Right renal pelvis (tissue), 4 donors: ENCODE data around the gene PHC3. TPM values are rescaled to one million over a fixed set of nuclear protein-coding genes. Genes with fewer than 3 reads are reported as not detected.

Experiments
- DNase-seq, 4 donors: peaks; one replicate each; pipeline ENCODE4 v3.0.0-alpha.2; 2013; ENCODE audit warnings: low read depth in 4 of 4, low spot score in 3 of 4, missing footprints in 1 of 4
- polyA plus RNA-seq, 4 donors: library from polyadenylated mRNA; unstranded; fragments of 120-200 nt; gene quantifications; one replicate each; pipeline ENCODE4 v1.2.1, GENCODE V29; 2013; ENCODE audit not compliant: insufficient read length in 4 of 4

The PHC3 gene
- polyA plus RNA-seq, 4 donors, result 22.3 to 33.3 (median 27.6) TPM

DNA sequence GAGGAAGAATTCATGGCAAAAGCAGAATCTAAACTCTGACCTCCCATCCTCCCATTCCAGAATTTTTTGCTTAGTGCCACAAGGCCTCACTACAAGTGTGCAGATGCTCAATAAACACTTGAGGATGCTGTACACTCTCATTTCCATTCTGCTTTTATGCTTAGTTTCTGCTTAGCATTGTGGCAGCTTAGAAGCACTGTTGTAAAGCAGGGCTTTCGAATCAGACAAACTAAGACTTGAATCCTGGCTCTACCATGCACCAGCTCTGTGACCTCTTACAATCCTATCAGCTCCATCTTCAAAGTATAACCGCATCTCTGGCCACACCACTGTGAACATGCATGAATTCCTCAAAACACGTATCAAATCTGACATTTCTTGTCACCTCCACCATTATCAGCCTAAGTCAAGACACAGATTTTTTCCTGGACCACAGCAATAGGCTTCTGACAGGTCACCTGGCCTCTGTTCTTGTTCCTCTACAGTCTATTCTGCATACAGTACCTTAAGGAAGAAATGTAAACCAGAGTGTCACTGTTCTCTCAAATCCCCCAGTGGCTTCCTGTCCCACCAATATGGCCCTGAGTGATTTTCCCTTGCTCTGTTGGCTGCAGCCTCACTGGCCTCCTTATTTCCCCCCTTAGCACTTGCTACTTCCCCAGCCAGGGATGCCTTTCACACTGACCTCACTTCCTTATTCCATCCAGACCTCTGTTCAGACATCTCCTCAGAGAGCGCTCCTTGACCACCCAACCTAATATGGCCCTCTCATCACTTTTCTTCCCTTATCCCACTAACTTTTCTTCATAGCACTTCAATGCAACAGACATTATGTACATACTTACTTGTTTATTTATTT is 8.1 kb upstream of the PHC3 start:
- no peak for DNase-seq

DNA sequence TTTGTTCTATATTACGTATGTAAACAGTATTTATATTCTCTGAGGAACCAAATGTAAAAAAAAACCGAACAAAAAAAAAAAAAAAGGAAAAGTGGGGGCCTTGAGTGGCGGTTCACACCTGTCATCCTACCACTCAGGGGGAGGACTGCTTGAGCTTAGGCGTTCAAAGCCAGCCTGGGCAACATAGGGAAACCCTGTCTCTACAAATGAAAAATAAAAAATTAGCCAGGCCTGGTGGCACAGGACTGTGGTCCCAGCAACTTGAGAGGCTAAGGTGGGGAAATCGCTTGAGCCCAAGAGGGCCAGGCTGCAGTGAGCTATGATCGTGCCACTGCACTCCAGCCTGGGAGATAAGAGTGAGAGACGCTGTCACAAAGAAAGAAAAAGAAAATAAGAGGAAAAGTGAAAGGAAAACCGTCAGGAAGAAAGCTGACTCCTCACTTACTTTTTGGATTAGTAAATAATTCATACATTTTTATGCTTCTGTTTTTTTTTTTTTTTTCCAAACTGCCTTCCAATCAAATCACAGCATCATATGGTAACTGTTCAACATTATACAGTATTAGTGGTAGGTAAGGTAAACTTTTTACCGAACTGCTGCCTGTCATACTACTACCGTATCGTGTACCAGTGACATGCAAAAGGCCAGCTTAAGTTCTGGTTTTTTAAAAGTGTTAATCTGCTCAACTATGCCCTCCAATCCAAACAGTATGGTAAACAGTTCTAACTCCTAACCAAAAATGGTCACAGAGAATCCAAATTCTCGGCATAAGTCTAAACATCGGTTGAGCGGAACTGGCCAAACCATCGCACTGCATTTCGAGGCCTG is 1.2 kb downstream of the PHC3 start:
- peak in 1 of 4 donors; percentile 10 for DNase-seq

DNA sequence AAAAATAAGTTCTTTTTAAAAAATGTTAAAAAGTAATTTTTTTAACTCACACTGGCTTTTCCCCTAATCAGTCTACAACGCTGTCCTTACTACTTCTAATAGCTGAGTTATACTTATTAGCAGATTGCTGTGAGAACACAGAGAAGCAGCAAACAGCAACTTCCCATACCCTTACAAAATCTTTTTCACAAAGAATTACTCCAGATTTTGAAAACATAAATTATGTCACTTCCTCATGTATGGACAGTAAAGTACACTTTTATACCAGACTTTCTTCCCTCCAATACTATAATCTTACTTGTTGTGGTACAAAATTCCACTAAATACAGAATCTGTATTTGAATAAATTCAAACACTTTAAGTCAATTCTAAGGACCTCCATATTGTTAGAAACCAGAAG is 2.1 kb downstream of the PHC3 start:
- DNase-seq, result no peak

- DNase-seq, result no peak
These were observed 2.9 kb downstream of the PHC3 start for GRCh38 chr3:170178651-170179050.

- no peak for DNase-seq
These were observed 10.0 kb downstream of the PHC3 start for GRCh38 chr3:170171563-170171962.

DNA sequence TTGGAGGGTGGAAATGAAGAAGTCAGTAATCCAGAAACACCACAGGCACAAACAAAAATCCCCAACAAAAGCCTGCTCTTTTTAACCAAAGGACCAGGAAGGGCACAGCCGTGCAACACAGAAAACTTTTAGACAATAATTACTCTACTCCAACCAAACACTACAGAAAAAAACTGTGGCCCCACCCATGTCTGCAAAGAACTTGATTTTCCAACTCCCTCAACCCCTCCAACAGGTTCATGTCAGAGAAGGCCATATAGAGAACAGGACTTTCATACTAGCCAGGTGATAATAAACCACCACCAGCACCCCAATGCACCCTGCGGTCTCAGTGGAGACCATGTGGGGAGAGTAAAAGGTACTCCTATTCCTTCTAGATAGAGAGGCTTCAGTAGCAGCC is 16.8 kb downstream of the PHC3 start:
- DNase-seq, result no peak

DNA sequence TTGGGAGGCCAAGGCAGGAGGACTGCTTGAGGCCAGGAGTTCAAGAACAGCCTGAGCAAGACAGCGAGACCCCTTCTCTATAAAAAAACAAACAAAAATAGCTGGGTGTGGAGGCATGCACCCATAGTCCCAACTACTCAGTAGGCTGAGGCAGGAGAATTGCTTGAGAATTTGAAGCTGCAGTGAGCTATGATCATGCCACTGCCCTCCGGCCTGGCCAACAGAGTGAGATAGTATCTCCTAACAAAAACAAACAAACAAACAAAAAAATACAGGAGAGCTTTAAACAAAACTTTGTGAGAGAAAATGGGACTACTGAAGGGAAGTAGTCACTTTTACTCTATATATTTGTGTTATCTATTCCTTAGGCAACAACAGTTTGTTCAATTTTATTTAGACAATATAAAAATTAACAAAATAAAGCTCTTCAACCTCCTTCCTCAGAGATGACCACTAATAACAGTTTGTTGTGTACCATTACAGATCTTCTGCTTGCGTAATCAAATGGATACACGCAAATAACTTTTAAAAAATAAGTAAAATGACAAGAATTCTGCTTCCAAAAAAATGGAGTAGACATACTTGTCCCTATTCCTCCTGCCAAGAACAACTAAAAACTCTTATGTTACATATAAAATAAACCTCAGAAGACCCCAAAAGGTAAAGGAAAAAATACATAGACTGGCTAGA is 17.4 kb downstream of the PHC3 start:
- no peak for DNase-seq

- DNase-seq, result no peak
These were observed 18.9 kb downstream of the PHC3 start for GRCh38 chr3:170162630-170163029.

- DNase-seq, result no peak
These were observed 19.5 kb downstream of the PHC3 start for GRCh38 chr3:170162052-170162451.

- no peak for DNase-seq
These were observed 21.6 kb downstream of the PHC3 start for GRCh38 chr3:170159933-170160332.

GRCh38 chr3:170159459-170159858 is 22.1 kb downstream of the PHC3 start:
- no peak for DNase-seq

DNA sequence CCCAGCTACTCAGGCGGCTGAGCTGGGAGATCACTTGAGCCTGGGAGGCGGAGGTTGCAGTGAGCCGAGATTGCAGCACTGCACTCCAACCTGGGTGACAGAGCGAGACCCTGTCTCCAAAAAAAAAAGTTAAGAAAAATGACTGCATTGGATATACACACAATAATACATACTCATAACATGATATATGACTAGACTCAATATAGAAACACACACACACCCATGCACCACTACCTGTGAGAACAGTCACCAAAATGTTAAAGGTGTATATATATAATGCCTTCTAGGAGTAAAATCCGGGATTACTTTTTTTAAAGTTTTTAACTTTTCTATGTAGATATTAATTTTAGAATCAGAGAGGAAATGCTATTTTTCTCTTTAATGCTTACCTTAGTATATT is 25.9 kb downstream of the PHC3 start:
- DNase-seq, result no peak

GRCh38 chr3:170154569-170155143 is 26.9 kb downstream of the PHC3 start:
- DNase-seq, result no peak

DNA sequence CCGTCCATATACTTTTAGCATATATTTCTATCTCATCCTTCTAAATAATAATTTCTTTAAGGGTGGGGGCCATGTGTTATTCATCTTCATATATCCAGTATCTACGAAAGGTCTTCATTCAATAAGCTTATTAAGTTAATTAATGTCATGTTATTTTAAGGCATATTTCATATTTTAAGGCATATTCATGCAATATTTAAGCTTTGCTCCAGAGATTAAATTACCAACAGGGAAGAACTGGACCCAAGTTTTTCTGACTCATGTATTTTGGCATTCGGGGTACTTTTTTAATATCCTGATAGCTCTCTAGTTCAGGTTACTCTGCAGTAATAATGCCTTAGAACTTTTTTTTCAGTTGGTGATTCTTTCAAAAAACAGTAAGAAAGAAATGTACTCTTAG is 27.4 kb downstream of the PHC3 start:
- no peak for DNase-seq

DNA sequence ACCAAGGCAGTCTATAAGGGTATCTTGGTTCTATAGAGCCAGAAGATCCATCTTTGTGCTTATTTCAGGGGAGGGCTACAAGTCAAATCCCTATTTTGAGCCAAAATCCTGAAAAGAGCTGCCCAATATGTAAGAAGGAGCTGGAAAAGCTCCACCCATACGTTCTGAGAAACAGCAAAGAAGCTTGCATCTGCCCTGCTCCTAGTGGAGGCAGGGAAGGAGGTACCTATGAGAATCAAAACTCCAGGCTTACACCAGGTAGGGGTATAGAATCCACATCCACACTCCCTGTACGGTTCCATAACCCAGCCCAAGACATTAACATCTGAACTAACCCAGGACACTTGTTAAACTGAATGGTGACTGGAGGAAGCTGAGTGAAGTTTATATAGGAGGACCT is 30.0 kb downstream of the PHC3 start:
- no peak for DNase-seq

DNA sequence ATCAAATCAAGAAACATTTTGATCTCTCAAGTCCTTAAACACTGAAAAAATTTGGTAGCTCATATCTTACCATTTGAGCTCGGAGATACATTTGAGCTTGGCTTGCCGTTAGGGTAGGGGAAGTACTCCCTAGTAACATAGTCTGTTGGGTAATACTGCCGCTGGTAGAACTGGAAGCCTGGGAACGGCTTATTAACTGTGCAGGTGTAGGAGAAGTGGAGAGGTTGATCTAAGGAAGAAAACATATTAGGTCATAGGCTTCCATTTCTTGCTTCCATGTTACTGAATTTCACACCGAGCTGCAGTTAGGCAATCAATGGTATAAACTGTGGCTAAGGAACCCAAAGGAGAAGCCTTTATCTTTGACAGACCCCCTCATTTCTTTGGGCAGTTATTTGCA is 32.5 kb downstream of the PHC3 start:
- DNase-seq, result no peak

GRCh38 chr3:170145278-170145677 is 36.3 kb downstream of the PHC3 start:
- DNase-seq, result no peak

GRCh38 chr3:170144437-170144843 is 37.1 kb downstream of the PHC3 start:
- no peak for DNase-seq

GRCh38 chr3:170142373-170142772 is 39.2 kb downstream of the PHC3 start:
- DNase-seq, result no peak

DNA sequence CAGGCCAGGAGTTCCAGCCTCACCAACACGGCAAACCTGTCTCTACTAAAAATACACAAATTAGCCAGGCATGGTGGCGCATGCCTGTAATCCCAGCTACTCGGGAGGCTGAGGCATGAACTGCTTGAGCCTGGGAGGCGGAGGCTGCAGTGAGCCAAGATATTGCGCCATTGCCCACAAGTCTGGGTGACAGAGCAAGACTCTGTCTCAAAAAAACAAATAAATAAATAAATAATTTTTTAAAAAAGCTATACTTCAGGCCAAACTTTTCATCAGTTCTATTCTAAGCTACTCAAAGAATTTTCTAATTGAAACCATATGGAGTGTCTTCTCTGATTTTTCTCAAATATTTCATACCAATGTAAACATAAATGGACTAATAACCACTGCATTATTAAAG is 43.5 kb downstream of the PHC3 start:
- DNase-seq, result no peak

DNA sequence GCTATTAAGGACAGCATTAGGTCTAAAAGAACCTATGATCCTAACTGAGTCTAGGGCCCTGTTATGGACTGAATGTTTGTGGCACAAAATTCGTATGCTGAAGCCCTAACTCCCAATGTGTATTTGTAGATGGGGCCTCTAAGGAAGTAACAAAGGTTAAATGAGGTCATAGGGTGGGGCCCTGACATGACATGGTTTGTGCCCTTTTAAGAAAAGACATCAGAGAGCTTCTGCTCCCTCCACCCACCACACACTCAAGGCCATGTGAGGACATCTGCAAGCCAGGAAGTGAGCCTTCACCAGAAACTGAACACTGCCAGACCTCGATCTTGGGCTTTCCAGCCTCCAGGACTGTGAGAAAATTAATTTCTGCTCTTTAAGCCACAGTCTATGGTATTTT is 49.2 kb downstream of the PHC3 start:
- no peak for DNase-seq
